Endothelial cell (in vitro differentiated cells): ENCODE measurements around the gene AP1G2. TPM values are rescaled to one million over a fixed set of nuclear protein-coding genes. Genes with fewer than 3 reads are reported as not detected.

Experiments used
- DNase-seq: peaks from one replicate; pipeline ENCODE4 v3.0.0; 2021; ENCODE audit warnings: low spot score
- H3K27ac Mint-ChIP-seq: one replicate; pipeline ENCODE4 v1.8.0; 2021; ENCODE audit warnings: mixed read lengths, inconsistent platforms; ENCODE audit not compliant: unreplicated experiment
- H3K27me3 Mint-ChIP-seq: one replicate; pipeline ENCODE4 v1.8.0; 2021; ENCODE audit warnings: mild to moderate bottlenecking, moderate library complexity, mixed read lengths, inconsistent platforms; ENCODE audit not compliant: unreplicated experiment
- H3K36me3 Mint-ChIP-seq: one replicate; pipeline ENCODE4 v1.8.0; 2021; ENCODE audit warnings: mild to moderate bottlenecking, low read depth, mixed read lengths, inconsistent platforms; ENCODE audit not compliant: unreplicated experiment
- H3K4me1 Mint-ChIP-seq: one replicate; pipeline ENCODE4 v1.8.0; 2021; ENCODE audit warnings: mild to moderate bottlenecking, mixed read lengths, inconsistent platforms; ENCODE audit not compliant: unreplicated experiment
- H3K4me3 Mint-ChIP-seq: one replicate; pipeline ENCODE4 v1.8.0; 2021; ENCODE audit warnings: mild to moderate bottlenecking, mixed read lengths, inconsistent platforms; ENCODE audit not compliant: unreplicated experiment
- H3K9me3 Mint-ChIP-seq: one replicate; pipeline ENCODE4 v1.8.0; 2021; ENCODE audit warnings: mixed read lengths, inconsistent platforms; ENCODE audit not compliant: unreplicated experiment
- total RNA-seq: library from RNA; stranded (reverse); fragmentation: NEBNext Ultra II Directional; extraction: Animal tissue kit (Norgen Biotek cat#: 25700); gene quantifications from one replicate; pipeline ENCODE4 v1.2.1, GENCODE V29; 2021; ENCODE audit not compliant: unreplicated experiment
- TF ChIP-seq, protein P1 (sequence below): fragments of 200-600 bp; sonication (generic); IDR thresholded peaks from one replicate; pipeline ENCODE4 v1.5.0; 2021; ENCODE audit warnings: antibody characterized with exemption; ENCODE audit not compliant: unreplicated experiment

The AP1G2 gene
- total RNA-seq, 1 donor from 2014 or later = 134 TPM

DNA sequence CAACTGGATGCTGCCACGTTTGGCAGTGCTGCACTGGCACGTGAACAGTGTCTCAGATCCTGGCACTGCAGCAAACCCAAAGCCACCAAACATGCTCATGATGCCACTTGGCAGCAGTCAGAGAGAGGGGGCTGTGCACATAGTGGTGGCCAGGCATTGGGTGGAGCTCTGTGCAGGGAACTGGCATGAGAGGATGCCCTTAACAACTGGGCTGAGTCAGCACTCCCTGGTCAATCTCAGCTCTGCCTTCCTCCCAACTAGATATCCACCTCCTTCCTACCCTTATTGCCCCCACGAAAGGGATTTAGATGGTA is 53.0 kb downstream of the AP1G2 start:
- no peak for DNase-seq
- H3K4me1 Mint-ChIP-seq = no peaks in the 10 kb centered on the region
- TF ChIP-seq, protein P1, sequence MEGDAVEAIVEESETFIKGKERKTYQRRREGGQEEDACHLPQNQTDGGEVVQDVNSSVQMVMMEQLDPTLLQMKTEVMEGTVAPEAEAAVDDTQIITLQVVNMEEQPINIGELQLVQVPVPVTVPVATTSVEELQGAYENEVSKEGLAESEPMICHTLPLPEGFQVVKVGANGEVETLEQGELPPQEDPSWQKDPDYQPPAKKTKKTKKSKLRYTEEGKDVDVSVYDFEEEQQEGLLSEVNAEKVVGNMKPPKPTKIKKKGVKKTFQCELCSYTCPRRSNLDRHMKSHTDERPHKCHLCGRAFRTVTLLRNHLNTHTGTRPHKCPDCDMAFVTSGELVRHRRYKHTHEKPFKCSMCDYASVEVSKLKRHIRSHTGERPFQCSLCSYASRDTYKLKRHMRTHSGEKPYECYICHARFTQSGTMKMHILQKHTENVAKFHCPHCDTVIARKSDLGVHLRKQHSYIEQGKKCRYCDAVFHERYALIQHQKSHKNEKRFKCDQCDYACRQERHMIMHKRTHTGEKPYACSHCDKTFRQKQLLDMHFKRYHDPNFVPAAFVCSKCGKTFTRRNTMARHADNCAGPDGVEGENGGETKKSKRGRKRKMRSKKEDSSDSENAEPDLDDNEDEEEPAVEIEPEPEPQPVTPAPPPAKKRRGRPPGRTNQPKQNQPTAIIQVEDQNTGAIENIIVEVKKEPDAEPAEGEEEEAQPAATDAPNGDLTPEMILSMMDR = no peak
- no peak overlapping the region for H3K27ac Mint-ChIP-seq
- no peaks in the 10 kb centered on the region for H3K9me3 Mint-ChIP-seq
- H3K36me3 Mint-ChIP-seq = peaks cover 10% of the 10 kb centered on the region
- no peak overlapping the region for H3K4me3 Mint-ChIP-seq
- peaks cover 7% of the 10 kb centered on the region for H3K27me3 Mint-ChIP-seq

- Mint-ChIP-seq H3K4me1 (no peaks in the 10 kb centered on the region), H3K27ac (no peak overlapping the region), H3K9me3 (no peaks in the 10 kb centered on the region), H3K36me3 (peaks cover 10% of the 10 kb centered on the region), H3K27me3 (peaks cover 7% of the 10 kb centered on the region), H3K4me3 (peak overlapping the region; percentile 22)
- DNase-seq = no peak
- TF ChIP-seq, protein P1 = no peak
Observed at GRCh38 chr14:23513818-23514643, 53.6 kb downstream of the AP1G2 start.

DNA sequence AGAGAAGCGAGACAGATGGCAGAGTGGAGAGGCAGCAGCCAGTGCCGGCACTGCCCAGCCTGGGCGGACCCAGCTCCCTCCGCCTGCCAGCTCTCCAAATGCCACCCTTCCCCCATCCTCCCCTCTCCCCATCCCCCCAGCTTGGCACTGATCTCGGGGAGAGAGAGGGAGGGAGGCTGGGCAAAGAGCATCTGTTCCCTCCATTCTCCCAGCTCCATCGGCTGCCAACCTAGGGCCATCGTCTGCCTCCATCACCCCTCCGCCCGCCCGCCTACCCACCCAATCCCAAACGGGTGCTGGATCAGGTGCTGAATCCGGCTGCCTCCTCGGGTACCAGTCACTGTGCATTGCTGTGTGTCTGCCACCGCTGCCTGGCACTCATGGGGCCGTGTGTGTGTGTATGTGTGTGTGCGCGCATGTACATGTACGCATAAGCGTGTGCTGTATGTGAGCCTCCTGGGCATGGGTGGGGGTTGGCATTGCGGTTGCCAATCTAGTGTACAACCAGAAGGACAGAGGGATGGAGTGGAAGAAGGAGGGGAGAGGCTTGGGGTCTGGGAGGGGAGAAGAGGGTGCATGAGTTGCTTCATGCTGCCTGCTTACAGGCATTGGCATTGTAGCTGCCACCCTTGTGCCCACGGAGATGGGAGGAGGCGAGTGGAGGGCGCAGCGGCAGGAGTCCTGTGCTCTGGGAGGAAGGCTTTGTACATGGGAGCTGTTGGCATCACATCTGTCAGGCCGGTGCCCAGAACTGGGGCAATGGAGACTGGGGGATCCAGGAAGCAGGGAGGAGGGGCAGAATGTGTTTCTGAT is 54.4 kb downstream of the AP1G2 start:
- H3K9me3 Mint-ChIP-seq = no peaks in the 10 kb centered on the region
- H3K27ac Mint-ChIP-seq = no peak overlapping the region
- no peaks in the 10 kb centered on the region for H3K4me1 Mint-ChIP-seq
- TF ChIP-seq, protein P1 = no peak
- H3K36me3 Mint-ChIP-seq = peaks cover 10% of the 10 kb centered on the region
- no peak for DNase-seq
- H3K27me3 Mint-ChIP-seq = peaks cover 7% of the 10 kb centered on the region
- peak overlapping the region; percentile 22 for H3K4me3 Mint-ChIP-seq

GRCh38 chr14:23512156-23512555 is 55.4 kb downstream of the AP1G2 start:
- H3K36me3 Mint-ChIP-seq = peaks cover 10% of the 10 kb centered on the region

More at GRCh38 chr14:23512156-23512555, 55.4 kb downstream of the AP1G2 start:
- Mint-ChIP-seq H3K27me3 (peaks cover 7% of the 10 kb centered on the region), H3K4me3 (no peak overlapping the region), H3K9me3 (no peaks in the 10 kb centered on the region), H3K27ac (no peak overlapping the region), H3K4me1 (no peaks in the 10 kb centered on the region)
- TF ChIP-seq, protein P1 = no peak
- no peak for DNase-seq

Other genes starting within 250 kb of the AP1G2 start
- gene PABPN1, start 246.3 kb downstream of the AP1G2 start, total RNA-seq = 191 TPM
- gene SLC22A17, start 214.9 kb downstream of the AP1G2 start, total RNA-seq = 35.3 TPM
- 17.8 TPM for gene EFS, start 202.6 kb downstream of the AP1G2 start, total RNA-seq
- gene IL25, start 195.0 kb downstream of the AP1G2 start, total RNA-seq = not detected
- 0.26 TPM for gene CMTM5, start 190.7 kb downstream of the AP1G2 start, total RNA-seq
- 1.6 TPM for gene MYH6, start 159.5 kb downstream of the AP1G2 start, total RNA-seq
- 0.18 TPM for gene MYH7, start 132.1 kb downstream of the AP1G2 start, total RNA-seq
- 37.7 TPM for gene NGDN, start 98.1 kb downstream of the AP1G2 start, total RNA-seq
- 12.7 TPM for gene ZFHX2, start 16.0 kb downstream of the AP1G2 start, total RNA-seq
- gene THTPA, start 11.5 kb downstream of the AP1G2 start, total RNA-seq = 6.9 TPM
- gene JPH4, start 11.0 kb upstream of the AP1G2 start, total RNA-seq = 0.64 TPM
- gene DHRS2, start 68.6 kb upstream of the AP1G2 start, total RNA-seq = not detected